ENCODE results near the gene TM2D3. TPM values are rescaled to one million over a fixed set of nuclear protein-coding genes. Genes with fewer than 3 reads are reported as not detected.

Gene TM2D3
- total and polyA plus RNA-seq, 4 donors: 22.0 to 44.1 (median 37.9) TPM

DNA sequence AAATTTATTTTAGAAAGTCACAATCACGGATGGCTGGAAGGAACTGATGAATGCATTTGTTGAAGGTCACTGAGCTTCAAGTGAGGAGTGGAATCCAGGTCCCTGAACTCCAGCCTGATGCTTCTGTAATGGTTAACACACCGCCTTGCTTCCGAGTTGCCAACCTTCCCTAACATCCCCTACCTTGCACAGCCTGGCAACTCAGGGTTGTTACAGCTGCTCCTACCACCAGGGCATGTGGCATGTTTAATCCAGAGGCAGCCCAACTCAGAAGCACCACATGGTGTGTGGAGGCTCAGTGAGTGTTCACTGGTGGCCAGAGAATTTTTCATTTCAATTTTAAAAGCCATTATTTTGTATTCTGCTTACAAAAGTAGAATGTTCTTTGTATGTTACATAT lies 4.9 kb downstream of the TM2D3 start (continued):
- TF ChIP-seq, protein P1, sequence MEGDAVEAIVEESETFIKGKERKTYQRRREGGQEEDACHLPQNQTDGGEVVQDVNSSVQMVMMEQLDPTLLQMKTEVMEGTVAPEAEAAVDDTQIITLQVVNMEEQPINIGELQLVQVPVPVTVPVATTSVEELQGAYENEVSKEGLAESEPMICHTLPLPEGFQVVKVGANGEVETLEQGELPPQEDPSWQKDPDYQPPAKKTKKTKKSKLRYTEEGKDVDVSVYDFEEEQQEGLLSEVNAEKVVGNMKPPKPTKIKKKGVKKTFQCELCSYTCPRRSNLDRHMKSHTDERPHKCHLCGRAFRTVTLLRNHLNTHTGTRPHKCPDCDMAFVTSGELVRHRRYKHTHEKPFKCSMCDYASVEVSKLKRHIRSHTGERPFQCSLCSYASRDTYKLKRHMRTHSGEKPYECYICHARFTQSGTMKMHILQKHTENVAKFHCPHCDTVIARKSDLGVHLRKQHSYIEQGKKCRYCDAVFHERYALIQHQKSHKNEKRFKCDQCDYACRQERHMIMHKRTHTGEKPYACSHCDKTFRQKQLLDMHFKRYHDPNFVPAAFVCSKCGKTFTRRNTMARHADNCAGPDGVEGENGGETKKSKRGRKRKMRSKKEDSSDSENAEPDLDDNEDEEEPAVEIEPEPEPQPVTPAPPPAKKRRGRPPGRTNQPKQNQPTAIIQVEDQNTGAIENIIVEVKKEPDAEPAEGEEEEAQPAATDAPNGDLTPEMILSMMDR (IDR thresholded peaks at IDR 0.05; ENCODE audit: low read depth, low read length, missing input control): peak; percentile 15
- TF ChIP-seq, protein P2, sequence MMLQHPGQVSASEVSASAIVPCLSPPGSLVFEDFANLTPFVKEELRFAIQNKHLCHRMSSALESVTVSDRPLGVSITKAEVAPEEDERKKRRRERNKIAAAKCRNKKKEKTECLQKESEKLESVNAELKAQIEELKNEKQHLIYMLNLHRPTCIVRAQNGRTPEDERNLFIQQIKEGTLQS (IDR thresholded peaks at IDR 0.05): no peak

DNA sequence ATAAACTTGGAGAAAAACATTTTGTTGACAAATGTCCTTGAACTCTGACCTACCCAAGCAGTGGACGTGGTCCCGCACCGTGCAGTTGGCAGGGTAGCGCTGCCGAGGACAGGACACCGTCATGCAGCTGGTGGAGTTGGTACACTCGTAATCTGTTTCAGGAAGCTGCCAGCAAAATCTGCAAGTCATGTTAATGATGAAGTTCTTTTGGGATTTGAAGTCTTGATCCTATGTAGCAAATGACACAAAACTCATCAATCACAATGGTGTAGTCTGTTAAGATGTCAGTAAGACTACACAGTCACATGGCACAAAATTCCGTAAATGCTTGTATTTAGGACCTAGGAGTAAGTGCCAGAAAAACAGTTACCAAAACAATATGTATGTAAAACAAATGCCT lies 5.5 kb downstream of the TM2D3 start:
- WGBS: 24% methylated on average over 8 of the region's 8 CpGs

More for the DNA sequence above, 5.5 kb downstream of the TM2D3 start:
- no peaks in the 10 kb centered on the region for H3K9me3 ChIP-seq (ENCODE audit: control insufficient read depth in 4 of 4, low read length in 3 of 4)
- peaks cover 4 to 29% (median 28%) of the 10 kb centered on the region in 4 donors for H3K4me1 ChIP-seq (ENCODE audit: control insufficient read depth in 4 of 4, insufficient read depth in 4 of 4, low read length in 3 of 4)
- H3K27ac ChIP-seq (ENCODE audit: low read depth in 1 of 2, low read length in 2 of 2): peak overlapping the region; percentile 70 to 75
- H3K27me3 ChIP-seq (ENCODE audit: control insufficient read depth in 4 of 4, insufficient read depth in 4 of 4, low read length in 3 of 4): no peaks in the 10 kb centered on the region
- no peak overlapping the region for H3K4me3 ChIP-seq (ENCODE audit: low read depth in 1 of 3, low read length in 3 of 3)
- TF ChIP-seq RAD21 (IDR thresholded peaks at IDR 0.05) (peak; percentile 6 to 13), EGR1 (IDR thresholded peaks at IDR 0.05; ENCODE audit: low read depth in 2 of 2) (peak in 1 of 2 donors; percentile 16), HNF4A (conservative IDR thresholded peaks at IDR 0.05) (peak; percentile 77 to 90), TAF1 (conservative IDR thresholded peaks at IDR 0.05) (no peak), JUND (IDR thresholded peaks at IDR 0.05) (peak in 1 of 2 donors; percentile 60), HNF4G (IDR thresholded peaks at IDR 0.05) (no peak), RXRA (IDR thresholded peaks at IDR 0.05) (peak; percentile 61 to 91), NR2F2 (IDR thresholded peaks at IDR 0.05) (peak; percentile 43), FOXA2 (IDR thresholded peaks at IDR 0.05) (no peak), SP1 (IDR thresholded peaks at IDR 0.05) (peak; percentile 75)
- TF ChIP-seq, protein P3, sequence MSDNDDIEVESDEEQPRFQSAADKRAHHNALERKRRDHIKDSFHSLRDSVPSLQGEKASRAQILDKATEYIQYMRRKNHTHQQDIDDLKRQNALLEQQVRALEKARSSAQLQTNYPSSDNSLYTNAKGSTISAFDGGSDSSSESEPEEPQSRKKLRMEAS (IDR thresholded peaks at IDR 0.05): peak; percentile 53
- TF ChIP-seq, protein P4, sequence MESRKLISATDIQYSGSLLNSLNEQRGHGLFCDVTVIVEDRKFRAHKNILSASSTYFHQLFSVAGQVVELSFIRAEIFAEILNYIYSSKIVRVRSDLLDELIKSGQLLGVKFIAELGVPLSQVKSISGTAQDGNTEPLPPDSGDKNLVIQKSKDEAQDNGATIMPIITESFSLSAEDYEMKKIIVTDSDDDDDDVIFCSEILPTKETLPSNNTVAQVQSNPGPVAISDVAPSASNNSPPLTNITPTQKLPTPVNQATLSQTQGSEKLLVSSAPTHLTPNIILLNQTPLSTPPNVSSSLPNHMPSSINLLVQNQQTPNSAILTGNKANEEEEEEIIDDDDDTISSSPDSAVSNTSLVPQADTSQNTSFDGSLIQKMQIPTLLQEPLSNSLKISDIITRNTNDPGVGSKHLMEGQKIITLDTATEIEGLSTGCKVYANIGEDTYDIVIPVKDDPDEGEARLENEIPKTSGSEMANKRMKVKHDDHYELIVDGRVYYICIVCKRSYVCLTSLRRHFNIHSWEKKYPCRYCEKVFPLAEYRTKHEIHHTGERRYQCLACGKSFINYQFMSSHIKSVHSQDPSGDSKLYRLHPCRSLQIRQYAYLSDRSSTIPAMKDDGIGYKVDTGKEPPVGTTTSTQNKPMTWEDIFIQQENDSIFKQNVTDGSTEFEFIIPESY (IDR thresholded peaks at IDR 0.05): peak; percentile 17
- TF ChIP-seq, protein P5, sequence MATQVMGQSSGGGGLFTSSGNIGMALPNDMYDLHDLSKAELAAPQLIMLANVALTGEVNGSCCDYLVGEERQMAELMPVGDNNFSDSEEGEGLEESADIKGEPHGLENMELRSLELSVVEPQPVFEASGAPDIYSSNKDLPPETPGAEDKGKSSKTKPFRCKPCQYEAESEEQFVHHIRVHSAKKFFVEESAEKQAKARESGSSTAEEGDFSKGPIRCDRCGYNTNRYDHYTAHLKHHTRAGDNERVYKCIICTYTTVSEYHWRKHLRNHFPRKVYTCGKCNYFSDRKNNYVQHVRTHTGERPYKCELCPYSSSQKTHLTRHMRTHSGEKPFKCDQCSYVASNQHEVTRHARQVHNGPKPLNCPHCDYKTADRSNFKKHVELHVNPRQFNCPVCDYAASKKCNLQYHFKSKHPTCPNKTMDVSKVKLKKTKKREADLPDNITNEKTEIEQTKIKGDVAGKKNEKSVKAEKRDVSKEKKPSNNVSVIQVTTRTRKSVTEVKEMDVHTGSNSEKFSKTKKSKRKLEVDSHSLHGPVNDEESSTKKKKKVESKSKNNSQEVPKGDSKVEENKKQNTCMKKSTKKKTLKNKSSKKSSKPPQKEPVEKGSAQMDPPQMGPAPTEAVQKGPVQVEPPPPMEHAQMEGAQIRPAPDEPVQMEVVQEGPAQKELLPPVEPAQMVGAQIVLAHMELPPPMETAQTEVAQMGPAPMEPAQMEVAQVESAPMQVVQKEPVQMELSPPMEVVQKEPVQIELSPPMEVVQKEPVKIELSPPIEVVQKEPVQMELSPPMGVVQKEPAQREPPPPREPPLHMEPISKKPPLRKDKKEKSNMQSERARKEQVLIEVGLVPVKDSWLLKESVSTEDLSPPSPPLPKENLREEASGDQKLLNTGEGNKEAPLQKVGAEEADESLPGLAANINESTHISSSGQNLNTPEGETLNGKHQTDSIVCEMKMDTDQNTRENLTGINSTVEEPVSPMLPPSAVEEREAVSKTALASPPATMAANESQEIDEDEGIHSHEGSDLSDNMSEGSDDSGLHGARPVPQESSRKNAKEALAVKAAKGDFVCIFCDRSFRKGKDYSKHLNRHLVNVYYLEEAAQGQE (IDR thresholded peaks at IDR 0.05): peak; percentile 30
- TF ChIP-seq, protein P2 (IDR thresholded peaks at IDR 0.05): no peak
- peaks cover 5 to 31% (median 23%) of the 10 kb centered on the region in 4 donors for H3K36me3 ChIP-seq (ENCODE audit: control insufficient read depth in 4 of 4, insufficient read depth in 3 of 4, low read depth in 1 of 4, low read length in 3 of 4)
- no peak for DNase-seq (ENCODE audit: low spot score)
- peak overlapping the region in 1 of 2 donors; percentile 83 for H3K9ac ChIP-seq (ENCODE audit: low read depth in 1 of 2, low read length in 2 of 2)
